SJCRH30 (cell line): ENCODE data around the gene FBXO30. TPM values are rescaled to one million over a fixed set of nuclear protein-coding genes. Genes with fewer than 3 reads are reported as not detected.

Experiments used
- DNase-seq, 2 experiments: peaks; one replicate each; pipeline ENCODE4 v3.0.0-alpha.2; 2015 to 2020
- H3K27ac ChIP-seq: fragments of 250-450 bp; sonication (Bioruptor Pico); 2 replicates; pipeline ENCODE4 v1.5.1; 2020; ENCODE audit warnings: mild to moderate bottlenecking, moderate library complexity
- H3K27me3 ChIP-seq: fragments of 250-450 bp; sonication (Bioruptor Pico); 2 replicates; pipeline ENCODE4 v1.5.1; 2020; ENCODE audit warnings: mild to moderate bottlenecking, moderate library complexity
- H3K36me3 ChIP-seq: fragments of 250-450 bp; sonication (Bioruptor Pico); 2 replicates; pipeline ENCODE4 v1.5.1; 2020; ENCODE audit warnings: mild to moderate bottlenecking, moderate library complexity
- H3K4me1 ChIP-seq: fragments of 250-450 bp; sonication (Bioruptor Pico); 2 replicates; pipeline ENCODE4 v1.5.1; 2020; ENCODE audit warnings: mild to moderate bottlenecking, moderate library complexity
- H3K4me3 ChIP-seq: fragments of 250-450 bp; sonication (Bioruptor Pico); 2 replicates; pipeline ENCODE4 v1.5.1; 2020; ENCODE audit warnings: mild to moderate bottlenecking, moderate library complexity
- H3K9me3 ChIP-seq: fragments of 250-450 bp; sonication (Bioruptor Pico); replicated peaks from 2 replicates; pipeline ENCODE4 v1.5.1; 2020; ENCODE audit warnings: mild to moderate bottlenecking, moderate library complexity
- total RNA-seq: library from RNA; depleted of rRNA; stranded (reverse); fragments of >200 nt; shearing (Covaris generic); gene quantifications from 2 replicates; pipeline ENCODE4 v1.2.3, GENCODE V29; 2014; rRNA removed

The FBXO30 gene, protein sequence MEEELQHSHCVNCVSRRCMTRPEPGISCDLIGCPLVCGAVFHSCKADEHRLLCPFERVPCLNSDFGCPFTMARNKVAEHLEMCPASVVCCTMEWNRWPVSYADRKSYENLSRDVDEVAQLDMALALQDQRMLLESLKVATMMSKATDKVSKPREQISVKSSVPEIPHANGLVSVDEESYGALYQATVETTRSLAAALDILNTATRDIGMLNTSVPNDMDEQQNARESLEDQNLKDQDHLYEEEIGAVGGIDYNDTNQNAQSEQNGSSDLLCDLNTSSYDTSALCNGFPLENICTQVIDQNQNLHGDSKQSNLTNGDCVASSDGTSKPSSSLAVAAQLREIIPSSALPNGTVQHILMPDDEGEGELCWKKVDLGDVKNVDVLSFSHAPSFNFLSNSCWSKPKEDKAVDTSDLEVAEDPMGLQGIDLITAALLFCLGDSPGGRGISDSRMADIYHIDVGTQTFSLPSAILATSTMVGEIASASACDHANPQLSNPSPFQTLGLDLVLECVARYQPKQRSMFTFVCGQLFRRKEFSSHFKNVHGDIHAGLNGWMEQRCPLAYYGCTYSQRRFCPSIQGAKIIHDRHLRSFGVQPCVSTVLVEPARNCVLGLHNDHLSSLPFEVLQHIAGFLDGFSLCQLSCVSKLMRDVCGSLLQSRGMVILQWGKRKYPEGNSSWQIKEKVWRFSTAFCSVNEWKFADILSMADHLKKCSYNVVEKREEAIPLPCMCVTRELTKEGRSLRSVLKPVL
- 11.6 and 12.8 TPM in 2 replicates for total RNA-seq

DNA sequence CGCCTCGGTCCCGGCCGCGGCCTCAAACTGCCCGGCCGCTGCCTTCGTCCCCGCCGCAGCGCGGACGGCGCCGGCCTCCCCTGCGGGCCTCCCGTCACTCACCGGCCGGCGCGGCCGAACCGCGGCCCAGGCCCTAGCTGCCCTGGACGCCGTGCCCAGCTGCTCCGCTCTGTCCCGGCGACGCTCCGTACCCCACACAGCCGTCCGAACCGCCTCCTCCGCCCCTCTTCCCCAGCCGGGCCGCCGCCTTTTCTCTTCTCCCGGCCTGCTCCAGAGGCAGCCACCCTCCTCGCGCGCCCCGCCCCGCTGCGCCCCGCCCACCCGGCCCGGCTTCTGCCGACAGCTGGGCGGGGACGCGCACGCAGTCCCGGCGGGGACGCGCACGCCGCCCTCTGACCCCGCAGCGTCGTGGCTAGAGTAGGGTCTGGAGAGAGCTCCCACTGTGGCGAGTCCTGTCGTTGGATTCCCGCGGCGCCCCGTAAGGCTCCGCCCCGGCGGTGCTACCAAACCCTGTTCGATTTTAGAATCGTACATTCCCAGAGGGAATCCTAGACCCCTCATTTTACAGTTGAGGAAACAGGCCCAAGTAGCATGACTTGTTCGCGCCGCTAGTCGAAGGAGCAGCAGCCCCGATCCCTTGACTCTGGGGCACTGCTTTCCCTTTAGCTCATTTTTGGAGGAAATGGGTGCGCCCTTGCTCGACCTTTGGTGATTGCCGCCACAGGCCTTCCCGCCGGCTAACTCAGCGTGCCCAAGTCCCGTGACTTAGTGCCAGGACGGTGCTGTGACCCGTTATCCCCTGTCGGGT, at the start of gene FBXO30:
Gene FBXO30, minus strand, starts transcription at position 295 of the 808 bp plus-strand sequence. CDS start 8,390 bp downstream, outside the sequence.
- Histone ChIP-seq H3K9me3 (no peaks in the 10 kb centered on the region), H3K36me3 (no peaks in the 10 kb centered on the region), H3K27ac (peak within 1 kb of the TSS; percentile 88), H3K4me1 (no peaks in the 10 kb centered on the region), H3K4me3 (peak within 1 kb of the TSS; percentile 74), H3K27me3 (no peaks in the 10 kb centered on the region)
- peak; percentile 86 to 90 for DNase-seq

DNA sequence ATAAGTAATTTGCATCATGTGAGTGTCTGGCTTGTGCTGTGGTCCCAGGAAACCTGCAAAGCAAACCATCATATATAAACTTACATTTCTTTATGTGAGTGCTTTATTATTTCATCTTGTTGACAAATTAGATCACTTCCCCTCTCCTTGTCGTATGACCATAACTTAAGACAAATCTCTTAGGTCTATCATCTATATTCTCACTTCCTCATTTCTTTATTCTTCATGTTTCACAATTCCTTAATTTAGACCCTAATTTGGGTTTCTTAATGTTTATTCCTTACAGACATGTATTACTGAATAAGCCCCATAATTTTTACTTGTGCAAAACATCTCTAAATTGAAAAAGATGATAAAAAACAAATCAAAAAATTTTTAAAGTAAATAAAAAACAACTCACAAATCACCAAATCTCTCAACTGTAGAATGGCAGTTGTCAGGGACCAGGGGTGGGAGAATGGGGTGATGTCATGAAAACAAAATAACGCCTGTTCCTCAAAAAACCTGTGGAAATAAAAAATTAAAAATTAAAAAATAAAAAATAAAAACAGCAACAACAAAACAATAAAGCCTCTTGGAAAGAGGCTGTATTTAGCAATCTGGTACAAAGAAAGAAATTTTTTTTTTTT, 49.5 kb upstream of the FBXO30 start:
- Histone ChIP-seq H3K9me3 (no peaks in the 10 kb centered on the region), H3K4me1 (no peaks in the 10 kb centered on the region), H3K4me3 (no peak overlapping the region), H3K27me3 (no peaks in the 10 kb centered on the region), H3K27ac (no peak overlapping the region), H3K36me3 (no peaks in the 10 kb centered on the region)
- no peak for DNase-seq

DNA sequence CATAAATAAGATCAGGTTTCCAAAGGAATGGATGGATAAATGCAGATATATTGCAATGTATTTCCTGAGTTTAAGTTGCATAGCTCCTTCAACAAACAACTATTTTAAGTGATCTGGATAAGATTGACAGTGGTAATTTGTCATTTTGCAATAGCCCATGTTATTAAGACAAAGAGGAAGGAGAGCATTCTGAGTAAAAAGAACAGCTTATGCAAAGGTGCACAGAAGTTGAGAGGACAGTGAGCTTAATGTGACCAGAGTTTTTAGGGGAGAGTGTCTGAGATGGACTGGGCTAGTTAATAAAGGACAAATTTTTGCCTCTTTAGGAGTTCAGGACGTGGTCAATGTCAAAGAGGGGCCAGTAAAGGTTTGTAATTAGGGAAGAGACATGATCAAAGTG, 48.8 kb upstream of the FBXO30 start:
- Histone ChIP-seq H3K27ac (no peak overlapping the region), H3K27me3 (no peaks in the 10 kb centered on the region), H3K36me3 (no peaks in the 10 kb centered on the region), H3K4me1 (no peaks in the 10 kb centered on the region), H3K9me3 (no peaks in the 10 kb centered on the region), H3K4me3 (no peak overlapping the region)
- no peak for DNase-seq

DNA sequence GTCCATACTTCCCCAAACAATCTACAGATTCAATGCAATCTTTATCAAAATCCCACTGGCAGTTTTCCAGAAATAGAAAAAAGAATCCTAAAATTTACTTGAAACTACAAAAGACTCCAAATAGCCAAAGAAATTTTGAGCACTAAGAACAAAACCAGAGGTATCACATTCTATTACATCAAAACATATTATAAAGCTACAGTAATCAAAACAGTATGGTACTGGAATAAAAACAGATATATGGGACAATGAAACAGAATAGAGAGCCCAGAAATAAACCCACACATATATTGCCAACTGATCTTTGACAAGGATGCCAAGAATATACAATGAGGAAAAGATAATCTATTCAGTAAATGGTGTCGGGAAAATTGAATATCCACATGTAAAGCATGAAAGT, 46.0 kb upstream of the FBXO30 start:
- Histone ChIP-seq H3K9me3 (no peaks in the 10 kb centered on the region), H3K4me1 (no peaks in the 10 kb centered on the region), H3K27me3 (no peaks in the 10 kb centered on the region), H3K36me3 (no peaks in the 10 kb centered on the region), H3K4me3 (no peak overlapping the region), H3K27ac (no peak overlapping the region)
- no peak for DNase-seq

DNA sequence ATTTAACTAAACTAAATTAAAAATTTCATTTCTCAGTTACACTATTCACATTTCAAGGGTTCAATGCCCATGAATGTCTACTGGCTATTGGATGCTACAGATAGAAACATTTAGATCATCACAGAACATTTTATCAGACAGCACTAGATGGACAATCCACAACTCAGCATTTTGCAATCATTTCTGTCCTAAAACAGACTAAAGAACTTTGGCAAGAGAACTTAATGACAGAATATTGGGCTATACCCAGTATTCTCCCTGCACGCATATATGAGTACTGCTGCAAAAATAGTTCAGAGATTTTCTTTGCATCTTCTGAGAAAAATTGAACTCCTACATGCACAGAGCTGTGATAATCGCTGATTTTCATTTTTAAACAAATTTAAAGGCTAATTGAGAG, 36.1 kb upstream of the FBXO30 start:
- Histone ChIP-seq H3K36me3 (no peaks in the 10 kb centered on the region), H3K4me1 (no peaks in the 10 kb centered on the region), H3K4me3 (no peak overlapping the region), H3K9me3 (no peaks in the 10 kb centered on the region), H3K27ac (no peak overlapping the region), H3K27me3 (no peaks in the 10 kb centered on the region)
- no peak for DNase-seq

DNA sequence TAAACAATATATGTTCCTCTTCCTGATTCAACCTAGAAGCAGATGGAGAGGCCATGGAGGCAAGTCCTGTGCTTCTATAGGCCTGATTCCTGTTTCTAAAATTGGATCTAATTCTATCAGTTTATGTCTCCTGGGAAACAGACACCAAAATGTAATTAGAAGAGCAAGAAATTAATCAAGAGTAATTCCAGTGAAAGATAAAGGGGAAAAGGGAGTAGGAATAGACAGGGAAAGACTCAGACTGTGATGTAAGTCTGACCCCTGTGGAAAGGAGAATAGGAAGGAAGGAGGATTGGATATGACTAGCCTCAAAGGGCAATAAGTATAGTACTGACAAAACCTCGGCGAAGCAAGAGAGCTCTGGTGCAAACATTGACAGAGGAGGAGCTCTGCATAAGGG, 33.9 kb upstream of the FBXO30 start:
- Histone ChIP-seq H3K4me1 (no peaks in the 10 kb centered on the region), H3K9me3 (no peaks in the 10 kb centered on the region), H3K36me3 (no peaks in the 10 kb centered on the region), H3K27me3 (no peaks in the 10 kb centered on the region), H3K4me3 (no peak overlapping the region), H3K27ac (no peak overlapping the region)
- no peak for DNase-seq

DNA sequence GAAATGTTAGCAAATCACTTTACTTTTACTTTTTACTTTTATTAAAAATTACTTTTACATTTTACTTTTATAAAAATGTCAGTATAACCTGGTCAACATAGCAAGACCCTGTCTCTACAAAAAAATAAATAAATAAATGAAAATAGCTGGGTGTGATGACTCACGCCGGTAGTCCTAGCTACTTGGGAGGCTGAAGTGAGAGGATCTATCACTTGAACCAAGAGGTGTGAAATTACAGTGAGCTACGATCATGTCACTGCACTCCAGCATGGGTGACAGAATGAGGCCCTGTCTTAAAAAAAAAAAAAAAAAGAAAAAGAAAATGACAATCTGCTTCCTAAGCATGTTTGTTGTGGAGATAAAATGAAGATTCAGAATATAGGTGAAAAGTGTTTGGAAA, 31.0 kb upstream of the FBXO30 start:
- Histone ChIP-seq H3K4me1 (no peaks in the 10 kb centered on the region), H3K27ac (no peak overlapping the region), H3K9me3 (no peaks in the 10 kb centered on the region), H3K36me3 (no peaks in the 10 kb centered on the region), H3K27me3 (no peaks in the 10 kb centered on the region), H3K4me3 (no peak overlapping the region)
- DNase-seq, result no peak

DNA sequence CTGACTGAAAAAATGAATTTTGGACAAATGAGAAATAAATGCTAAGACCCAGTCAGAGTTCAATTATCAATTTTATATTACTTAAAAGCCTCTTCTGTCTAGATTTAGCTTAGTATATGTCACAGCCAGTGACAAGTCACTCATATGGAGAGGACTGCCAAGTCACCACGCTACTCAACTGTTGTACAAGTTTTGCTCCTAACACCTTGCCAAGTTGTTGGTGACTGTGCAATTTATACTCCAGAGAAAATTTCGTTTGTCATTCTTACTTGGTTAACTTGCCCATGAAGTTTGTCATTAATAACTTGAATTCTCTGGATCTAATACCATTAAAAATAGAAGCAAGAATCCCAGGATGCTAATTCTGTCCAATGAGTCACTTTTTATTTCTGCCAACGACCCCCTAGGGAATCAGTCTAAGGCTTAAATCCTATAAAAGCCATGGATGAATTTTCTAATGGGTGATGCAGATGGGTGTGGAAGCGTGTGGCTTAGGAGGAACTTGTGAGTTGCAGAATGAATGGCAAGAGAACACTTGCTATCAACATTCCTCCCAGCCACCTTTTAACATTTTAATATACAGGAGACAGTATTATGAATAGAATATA, 30.4 kb upstream of the FBXO30 start:
- no peaks in the 10 kb centered on the region for H3K4me1 ChIP-seq
- H3K4me3 ChIP-seq, result no peak overlapping the region
- H3K27ac ChIP-seq, result no peak overlapping the region
- DNase-seq, result no peak
- H3K27me3 ChIP-seq, result no peaks in the 10 kb centered on the region
- no peaks in the 10 kb centered on the region for H3K9me3 ChIP-seq
- no peaks in the 10 kb centered on the region for H3K36me3 ChIP-seq

DNA sequence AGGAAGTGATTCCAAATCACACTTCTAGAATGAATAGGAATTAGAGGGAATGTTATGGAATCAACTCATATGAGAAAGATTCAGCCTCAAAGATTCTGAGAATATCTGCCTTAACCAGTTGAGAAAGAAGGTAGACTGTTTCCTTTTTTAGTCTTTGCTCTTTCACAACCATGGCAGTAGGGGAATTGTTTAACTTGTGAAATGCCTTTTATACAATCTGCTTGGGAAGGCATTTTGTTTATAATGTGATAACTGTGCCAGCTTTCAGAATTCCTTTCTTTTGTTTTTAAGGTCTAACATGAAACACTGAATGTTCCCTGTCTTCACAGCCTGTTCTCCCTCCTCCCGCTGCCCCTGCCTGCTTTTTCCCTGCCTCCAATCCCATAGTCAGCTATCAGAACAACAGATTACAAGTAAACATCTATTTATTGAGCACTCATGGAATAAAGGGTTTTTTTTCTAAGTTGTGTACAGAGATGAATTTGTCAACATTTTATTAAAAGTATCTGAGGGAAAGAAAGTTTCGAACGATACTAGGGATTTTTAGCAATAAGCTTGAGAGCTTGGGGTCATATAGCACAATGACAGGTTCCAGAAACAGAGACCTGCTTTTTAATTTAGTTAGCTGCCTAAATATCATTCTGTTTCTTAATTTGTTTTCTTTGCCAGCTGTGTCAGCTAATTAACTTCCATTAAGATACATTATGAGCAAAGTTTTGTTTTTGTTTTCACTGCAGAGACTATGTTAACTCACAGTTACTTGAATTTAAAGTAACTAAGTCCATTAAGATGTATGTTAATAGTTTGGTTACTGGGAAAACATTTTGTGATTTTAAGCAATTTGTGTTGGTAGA, 28.3 kb upstream of the FBXO30 start:
- Histone ChIP-seq H3K9me3 (no peaks in the 10 kb centered on the region), H3K27ac (no peak overlapping the region), H3K4me3 (no peak overlapping the region), H3K4me1 (no peaks in the 10 kb centered on the region), H3K27me3 (no peaks in the 10 kb centered on the region), H3K36me3 (no peaks in the 10 kb centered on the region)
- DNase-seq, result no peak

DNA sequence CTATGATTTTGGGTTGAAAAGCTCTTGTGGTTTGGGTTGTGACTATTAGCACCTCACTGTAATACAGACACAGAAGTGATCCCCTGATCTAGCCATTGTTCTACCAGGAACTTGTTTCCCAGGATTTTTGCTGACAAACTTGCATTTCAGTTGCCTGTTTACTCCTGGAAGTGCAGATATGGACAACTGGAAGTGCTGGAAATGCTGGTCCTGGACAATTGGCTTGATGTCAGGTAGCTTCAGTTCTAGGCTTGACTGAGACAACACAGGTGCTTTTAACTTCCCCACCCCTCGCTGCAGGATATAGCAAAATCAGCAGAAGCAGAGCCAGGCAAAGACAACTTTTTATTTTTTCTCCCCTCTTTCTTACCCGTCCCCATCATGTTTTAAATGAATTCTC, 27.1 kb upstream of the FBXO30 start:
- Histone ChIP-seq H3K4me3 (no peak overlapping the region), H3K27me3 (no peaks in the 10 kb centered on the region), H3K36me3 (no peaks in the 10 kb centered on the region), H3K9me3 (no peaks in the 10 kb centered on the region), H3K4me1 (no peaks in the 10 kb centered on the region), H3K27ac (no peak overlapping the region)
- no peak for DNase-seq

DNA sequence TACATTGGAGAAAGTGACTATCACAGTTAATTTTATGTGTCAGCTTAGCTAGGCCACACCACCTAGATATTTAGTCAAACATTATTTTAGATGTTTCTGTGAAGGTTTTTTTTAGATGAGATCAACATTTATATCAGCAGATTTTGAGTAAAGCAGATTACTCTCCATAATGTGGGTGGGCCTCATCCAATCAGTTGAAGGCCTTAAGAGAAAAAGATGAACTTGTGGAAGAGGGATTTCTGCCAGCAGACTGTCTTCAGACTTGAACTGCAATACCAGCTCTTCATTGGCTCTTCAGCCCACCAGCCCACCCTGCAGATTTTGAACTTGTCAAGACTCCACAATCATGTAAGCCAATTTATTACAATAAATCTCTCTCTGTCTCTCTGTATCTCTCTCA, 25.1 kb upstream of the FBXO30 start:
- Histone ChIP-seq H3K9me3 (no peaks in the 10 kb centered on the region), H3K27ac (no peak overlapping the region), H3K36me3 (no peaks in the 10 kb centered on the region), H3K4me3 (no peak overlapping the region), H3K27me3 (no peaks in the 10 kb centered on the region), H3K4me1 (no peaks in the 10 kb centered on the region)
- DNase-seq, result no peak

DNA sequence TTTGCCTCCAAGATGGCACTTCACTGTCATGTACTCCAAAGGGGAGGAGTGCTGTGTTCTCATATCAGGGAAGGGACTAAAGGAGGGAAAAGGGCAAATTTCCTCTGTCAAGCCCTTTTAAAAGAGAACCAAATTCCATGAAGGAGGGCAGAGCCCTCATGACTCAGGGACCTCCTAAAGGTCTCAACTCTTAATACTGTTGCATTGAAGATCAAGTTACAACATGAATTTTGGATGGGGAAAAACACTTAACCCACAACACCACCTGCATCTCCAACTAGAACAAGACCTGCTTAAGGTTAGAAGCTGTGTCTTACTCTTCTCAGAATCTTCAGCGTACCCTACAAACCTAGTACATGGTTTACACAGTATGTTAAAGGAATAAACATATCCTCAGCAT, 23.7 kb upstream of the FBXO30 start:
- H3K36me3 ChIP-seq, result no peaks in the 10 kb centered on the region
- H3K27ac ChIP-seq, result no peak overlapping the region
- no peak for DNase-seq
- H3K9me3 ChIP-seq, result no peaks in the 10 kb centered on the region
- H3K27me3 ChIP-seq, result no peaks in the 10 kb centered on the region
- no peak overlapping the region for H3K4me3 ChIP-seq
- no peaks in the 10 kb centered on the region for H3K4me1 ChIP-seq

DNA sequence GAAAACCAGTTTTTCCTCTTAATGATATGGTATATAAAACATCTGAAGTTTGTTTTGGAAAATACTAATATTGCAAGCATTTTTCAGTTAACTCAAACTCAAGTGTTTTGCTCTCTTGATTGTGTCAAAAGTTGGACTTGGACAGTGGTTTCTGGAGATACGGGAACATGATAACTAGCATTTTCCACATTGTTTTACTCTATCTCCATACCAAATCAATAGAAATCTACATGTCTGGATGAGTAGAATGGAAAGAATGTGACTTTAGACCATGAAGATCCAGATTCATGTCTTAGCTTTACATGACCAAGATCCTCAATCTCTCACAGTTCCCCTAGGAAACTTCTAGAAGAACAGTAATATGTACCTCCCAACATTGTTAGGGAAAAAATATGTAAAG, 22.2 kb upstream of the FBXO30 start:
- H3K9me3 ChIP-seq, result no peaks in the 10 kb centered on the region
- H3K36me3 ChIP-seq, result no peaks in the 10 kb centered on the region
- no peaks in the 10 kb centered on the region for H3K27me3 ChIP-seq
- no peak overlapping the region for H3K27ac ChIP-seq
- H3K4me3 ChIP-seq, result no peak overlapping the region
- H3K4me1 ChIP-seq, result no peaks in the 10 kb centered on the region
- DNase-seq, result no peak

DNA sequence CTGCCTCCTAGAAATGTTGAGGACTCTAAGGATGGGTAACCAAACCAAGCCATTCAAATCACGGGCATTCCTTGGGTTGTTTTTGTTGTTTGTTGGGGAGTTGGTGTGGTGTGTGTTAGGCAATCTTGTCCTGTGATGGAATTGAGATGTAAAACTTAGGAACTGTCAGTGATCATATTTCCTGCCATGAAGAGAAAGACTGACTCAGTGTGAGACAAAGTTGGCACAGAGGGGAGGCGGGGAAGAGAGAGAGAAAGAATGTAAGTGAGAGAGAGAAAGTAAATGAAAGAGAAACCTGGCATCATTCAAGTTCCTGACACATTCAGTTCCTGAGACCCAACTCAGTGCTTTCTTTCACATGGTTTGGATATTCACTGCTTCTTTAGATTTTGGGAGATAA, 21.6 kb upstream of the FBXO30 start:
- no peak for DNase-seq
- Histone ChIP-seq H3K36me3 (no peaks in the 10 kb centered on the region), H3K4me3 (no peak overlapping the region), H3K27me3 (no peaks in the 10 kb centered on the region), H3K27ac (no peak overlapping the region), H3K4me1 (no peaks in the 10 kb centered on the region), H3K9me3 (no peaks in the 10 kb centered on the region)
